AG04449 (cell line): ENCODE measurements around the gene IGSF5.

Source experiments
- CTCF ChIA-PET: fragments of 350-600 bp; formaldehyde crosslinking; extraction: SDS; loops from one replicate; lab custom pipeline; 2021; ENCODE audit warnings: antibody characterized with exemption; lab: Yijun Ruan, JAX
- POLR2A ChIA-PET: fragments of 400-600, 350-600 bp; formaldehyde crosslinking; extraction: SDS; loops from one replicate; lab custom pipeline; 2020; ENCODE audit warnings: antibody characterized with exemption, inconsistent platforms; lab: Yijun Ruan, JAX
- DNase-seq: peaks from one replicate; pipeline ENCODE4 v3.0.0-alpha.2; 2010; ENCODE audit warnings: low read depth, low spot score
- H3K4me3 ChIP-seq: 2 replicates; pipeline ENCODE4 v1.5.1; 2011; ENCODE audit warnings: low read depth, mild to moderate bottlenecking, control low read depth, low read length
- TF ChIP-seq, protein P1 (sequence below): IDR thresholded peaks from one replicate; pipeline ENCODE4 v1.5.1; 2011; ENCODE audit warnings: mild to moderate bottlenecking, moderate library complexity, low read length, control low read depth, inconsistent platforms; ENCODE audit not compliant: insufficient read depth; ENCODE audit errors: missing control alignments

Gene IGSF5

DNA sequence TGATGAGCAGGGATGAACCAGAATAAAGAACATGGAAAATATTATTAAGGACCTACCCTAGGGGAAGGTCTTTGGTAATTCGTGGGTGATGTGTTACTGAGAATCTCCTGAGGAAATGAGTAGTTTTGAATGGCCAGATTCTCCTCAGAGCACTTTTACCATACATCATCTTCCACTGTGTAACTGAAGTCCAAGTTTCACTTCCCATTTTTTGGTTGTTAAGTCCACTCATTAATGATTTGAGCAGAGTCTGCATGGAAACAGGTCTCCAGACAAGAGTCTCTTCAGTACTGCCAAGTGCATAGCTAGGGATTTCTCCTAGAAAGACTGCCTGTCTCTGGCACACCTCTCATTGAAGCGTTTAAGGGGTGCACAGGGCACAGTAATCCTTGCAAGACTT lies 73.6 kb downstream of the IGSF5 start:
- CTCF ChIA-PET = no interaction called here
- POLR2A ChIA-PET = no interaction called here
- TF ChIP-seq, protein P1, sequence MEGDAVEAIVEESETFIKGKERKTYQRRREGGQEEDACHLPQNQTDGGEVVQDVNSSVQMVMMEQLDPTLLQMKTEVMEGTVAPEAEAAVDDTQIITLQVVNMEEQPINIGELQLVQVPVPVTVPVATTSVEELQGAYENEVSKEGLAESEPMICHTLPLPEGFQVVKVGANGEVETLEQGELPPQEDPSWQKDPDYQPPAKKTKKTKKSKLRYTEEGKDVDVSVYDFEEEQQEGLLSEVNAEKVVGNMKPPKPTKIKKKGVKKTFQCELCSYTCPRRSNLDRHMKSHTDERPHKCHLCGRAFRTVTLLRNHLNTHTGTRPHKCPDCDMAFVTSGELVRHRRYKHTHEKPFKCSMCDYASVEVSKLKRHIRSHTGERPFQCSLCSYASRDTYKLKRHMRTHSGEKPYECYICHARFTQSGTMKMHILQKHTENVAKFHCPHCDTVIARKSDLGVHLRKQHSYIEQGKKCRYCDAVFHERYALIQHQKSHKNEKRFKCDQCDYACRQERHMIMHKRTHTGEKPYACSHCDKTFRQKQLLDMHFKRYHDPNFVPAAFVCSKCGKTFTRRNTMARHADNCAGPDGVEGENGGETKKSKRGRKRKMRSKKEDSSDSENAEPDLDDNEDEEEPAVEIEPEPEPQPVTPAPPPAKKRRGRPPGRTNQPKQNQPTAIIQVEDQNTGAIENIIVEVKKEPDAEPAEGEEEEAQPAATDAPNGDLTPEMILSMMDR = no peak
- no peak for DNase-seq
- no peak overlapping the region for H3K4me3 ChIP-seq

GRCh38 chr21:39822042-39822441 lies 77.1 kb downstream of the IGSF5 start:
- no peak for DNase-seq

DNA sequence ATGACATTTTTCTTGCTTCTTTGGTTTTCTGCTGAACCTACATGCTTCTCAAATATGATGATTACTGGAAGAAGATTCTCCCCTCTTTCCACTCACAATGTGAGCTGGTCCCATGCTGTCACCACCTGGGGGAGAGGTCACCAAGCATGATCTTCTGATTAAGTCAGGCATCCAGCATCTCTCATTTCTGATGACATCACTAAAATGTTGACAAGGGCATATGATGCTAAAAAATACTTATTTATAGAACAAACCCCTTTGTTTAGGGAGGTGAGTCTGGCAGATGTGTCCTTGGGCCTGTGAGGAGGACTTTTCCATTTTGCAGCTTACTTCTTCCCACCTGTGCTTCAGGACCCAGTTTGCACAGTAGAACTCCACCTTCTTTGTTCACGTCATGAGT lies 80.3 kb downstream of the IGSF5 start:
- no peak for DNase-seq
- H3K4me3 ChIP-seq = no peak overlapping the region
- TF ChIP-seq, protein P1 = no peak
- ChIA-PET CTCF (no interaction called here), POLR2A (no interaction called here)

More at GRCh38 chr21:39822042-39822441, 77.1 kb downstream of the IGSF5 start:
- ChIA-PET CTCF (no interaction called here), POLR2A (no interaction called here)
- no peak overlapping the region for H3K4me3 ChIP-seq
- TF ChIP-seq, protein P1 = no peak

DNA sequence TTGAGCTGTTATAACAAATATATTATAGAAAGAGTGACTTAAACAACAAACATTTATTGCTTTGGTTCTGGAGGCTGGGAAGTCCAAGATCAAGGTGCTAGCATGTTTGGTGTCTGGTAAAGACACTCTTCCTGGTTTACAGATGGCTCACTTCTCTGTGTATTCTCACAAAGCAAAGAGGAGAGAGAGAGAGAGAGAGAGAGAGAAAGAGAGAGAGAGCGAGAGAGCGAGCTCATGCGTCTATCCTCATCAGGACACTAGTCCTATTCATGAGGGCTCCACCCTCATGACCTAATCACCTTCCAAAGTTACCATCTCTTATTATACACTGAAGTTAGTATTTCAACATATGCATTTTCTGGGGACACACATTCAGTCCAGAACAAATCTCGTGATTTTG lies 89.6 kb downstream of the IGSF5 start:
- ChIA-PET POLR2A (no interaction called here), CTCF (no interaction called here)
- no peak overlapping the region for H3K4me3 ChIP-seq
- TF ChIP-seq, protein P1 = no peak
- no peak for DNase-seq

GRCh38 chr21:39837861-39838359 lies 92.9 kb downstream of the IGSF5 start:
- TF ChIP-seq, protein P1 = no peak
- CTCF ChIA-PET = no interaction called here
- DNase-seq = no peak
- H3K4me3 ChIP-seq = no peak overlapping the region
- POLR2A ChIA-PET = interaction anchor here (0.6 kb wide), 1 partner anchor 143 kb away, joined by 3 read pairs; no protein-coding TSS in a partner anchor

DNA sequence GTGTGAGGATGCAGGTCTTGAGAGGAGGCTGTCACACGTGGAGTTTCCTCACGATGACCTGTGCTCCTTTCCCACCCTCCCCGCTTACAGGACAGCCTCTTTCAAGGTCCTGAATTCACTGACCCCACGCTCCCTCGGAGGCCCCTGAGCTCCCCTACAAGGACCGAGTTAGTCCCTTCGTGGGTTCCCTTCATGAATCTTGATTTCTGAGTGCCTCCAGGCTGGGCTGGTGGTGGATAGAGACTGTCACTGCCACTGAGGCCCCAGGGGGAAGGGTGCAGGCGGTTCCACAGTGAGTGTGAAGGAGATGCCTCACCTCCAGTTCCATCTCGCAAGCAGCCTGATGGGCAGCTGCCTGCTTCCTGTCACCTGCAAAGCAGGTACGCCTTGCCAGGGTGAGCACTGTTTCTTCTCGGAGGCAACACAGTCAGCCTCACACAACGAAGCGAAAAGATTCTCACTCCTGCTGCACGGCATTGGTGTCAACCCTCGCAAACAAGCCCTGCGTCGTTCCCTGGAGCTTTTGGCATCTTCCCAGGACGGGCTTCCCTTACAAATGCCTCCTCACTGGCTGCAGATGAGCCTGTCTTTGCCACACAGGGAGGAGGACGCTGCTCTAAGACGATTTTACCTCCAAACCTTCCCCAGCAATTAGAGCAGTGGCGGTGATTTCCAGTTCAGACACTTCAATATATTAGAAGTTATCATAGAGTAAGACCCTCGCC lies 95.6 kb downstream of the IGSF5 start:
- TF ChIP-seq, protein P1 = no peak
- DNase-seq = no peak
- ChIA-PET CTCF (no interaction called here), POLR2A (no interaction called here)
- H3K4me3 ChIP-seq = no peak overlapping the region
